Dedifferentiated amniotic fluid mesenchymal stem cell (primary cell): ENCODE results near the gene SH3BP5.

Experiments
- DNase-seq: peaks from one replicate; pipeline ENCODE4 v3.0.0-alpha.2; 2016; ENCODE audit errors: extremely low spot score

Gene SH3BP5

DNA sequence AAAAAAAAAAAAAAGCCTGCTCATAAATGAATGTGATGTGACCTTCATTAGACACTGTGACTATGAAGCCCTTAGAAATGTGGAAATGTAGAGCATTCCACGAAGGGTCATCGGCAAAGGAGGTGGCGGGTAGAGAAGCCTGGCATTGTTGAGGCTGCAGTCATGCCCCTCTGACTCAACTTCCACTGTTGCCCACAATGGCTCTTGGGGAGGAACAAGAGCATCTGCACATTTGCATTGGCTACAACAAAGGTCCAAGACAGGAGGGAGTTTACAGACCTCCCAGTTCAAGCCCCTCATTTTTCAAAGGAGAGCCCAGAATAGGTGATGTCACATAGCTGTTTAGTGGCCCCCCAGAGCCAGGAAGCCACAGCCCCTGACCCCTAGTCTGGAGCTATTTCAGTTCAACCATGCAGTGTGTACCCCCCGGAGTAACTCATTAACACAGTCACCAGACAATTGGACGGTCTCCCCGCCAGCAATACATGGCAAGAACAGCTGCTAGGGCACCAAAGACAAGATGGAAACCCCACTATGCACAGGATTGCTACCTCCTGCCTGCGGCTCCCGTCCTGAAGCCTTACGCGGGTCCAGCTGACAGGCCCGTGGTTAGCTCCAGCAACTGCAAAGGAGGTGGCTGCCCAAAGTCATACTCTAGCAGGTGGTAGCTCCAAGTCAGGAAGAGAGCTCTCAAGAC lies 56.2 kb downstream of the SH3BP5 start:
- no peak for DNase-seq

DNA sequence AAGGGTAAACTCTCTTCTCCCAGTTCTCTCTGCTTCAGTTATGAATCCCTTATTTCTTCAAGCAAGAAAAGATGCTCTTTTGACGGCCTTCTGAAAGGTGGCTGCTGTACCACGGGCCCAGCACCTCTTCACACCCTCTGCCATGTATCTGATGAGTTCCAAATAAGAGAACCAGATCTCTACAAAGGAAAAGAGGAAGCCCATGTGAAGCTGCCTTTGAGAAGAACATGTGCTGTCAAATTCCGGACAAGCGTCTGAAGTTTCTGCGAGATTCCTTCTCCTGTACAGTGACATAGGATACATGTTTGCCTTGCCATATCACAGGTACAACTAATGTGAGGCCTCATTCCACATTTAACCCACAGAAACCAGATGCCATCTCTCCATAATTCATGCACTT lies 59.2 kb downstream of the SH3BP5 start:
- no peak for DNase-seq

DNA sequence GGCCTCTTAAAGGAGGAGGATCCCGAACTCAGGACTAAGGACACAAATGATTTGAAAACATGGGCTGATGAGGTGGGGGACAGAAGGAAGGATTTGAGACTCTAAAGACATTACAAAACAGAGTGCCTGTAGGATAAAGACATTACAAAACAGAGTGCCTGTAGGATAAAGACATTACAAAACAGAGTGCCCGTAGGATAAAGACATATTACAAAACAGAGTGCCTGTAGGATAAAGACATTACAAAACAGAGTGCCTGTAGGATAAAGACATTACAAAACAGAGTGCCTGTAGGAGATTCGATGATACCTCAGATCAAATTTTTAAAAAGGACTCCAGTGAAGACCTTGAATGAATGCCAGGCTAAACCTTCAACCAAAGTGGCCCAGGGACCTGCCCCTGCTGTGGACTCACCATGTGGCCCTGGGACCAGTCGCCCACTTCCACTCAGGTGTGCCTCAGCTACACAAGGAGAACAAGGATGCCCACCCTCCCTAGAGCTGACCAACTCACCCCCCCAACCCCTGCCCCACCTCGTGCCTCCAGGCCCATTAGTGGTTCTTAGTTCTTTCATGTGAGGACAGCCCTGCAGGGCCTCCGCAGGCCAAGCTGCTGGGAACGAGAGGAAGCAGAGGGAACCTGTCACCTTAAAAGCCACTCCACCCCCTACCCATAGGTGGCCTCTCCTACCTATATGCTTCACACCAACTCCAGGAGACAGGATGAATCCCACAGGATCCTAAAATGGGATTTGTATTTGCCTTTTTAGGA lies 59.8 kb downstream of the SH3BP5 start:
- no peak for DNase-seq

DNA sequence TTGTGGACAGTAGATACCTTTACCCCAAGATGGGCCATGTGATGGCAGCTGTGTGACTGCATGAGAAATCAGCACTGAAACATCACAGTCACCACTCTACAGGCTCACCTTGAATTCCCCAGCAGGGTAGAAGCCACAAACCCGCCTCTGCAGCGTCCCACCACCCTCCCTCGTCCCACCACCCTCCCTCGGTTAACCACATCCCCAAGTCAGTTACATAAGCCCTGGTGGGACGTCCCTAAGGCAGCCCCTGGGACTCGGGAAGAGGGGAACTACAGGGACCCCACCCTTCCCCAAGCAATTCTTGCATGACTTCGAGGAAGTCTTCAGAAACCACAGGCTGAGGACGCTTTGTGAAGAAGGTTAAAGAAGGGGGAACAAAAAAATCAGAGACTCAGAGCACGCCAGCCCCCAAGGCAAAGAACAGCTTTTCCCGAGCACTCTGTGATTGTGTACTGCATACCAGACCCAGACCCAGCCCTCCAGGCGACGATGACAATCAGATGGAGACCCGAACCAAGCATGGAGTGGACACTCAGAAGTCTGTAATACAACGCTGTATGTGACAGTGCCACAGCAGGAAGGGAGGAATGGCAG lies 60.5 kb downstream of the SH3BP5 start:
- no peak for DNase-seq

DNA sequence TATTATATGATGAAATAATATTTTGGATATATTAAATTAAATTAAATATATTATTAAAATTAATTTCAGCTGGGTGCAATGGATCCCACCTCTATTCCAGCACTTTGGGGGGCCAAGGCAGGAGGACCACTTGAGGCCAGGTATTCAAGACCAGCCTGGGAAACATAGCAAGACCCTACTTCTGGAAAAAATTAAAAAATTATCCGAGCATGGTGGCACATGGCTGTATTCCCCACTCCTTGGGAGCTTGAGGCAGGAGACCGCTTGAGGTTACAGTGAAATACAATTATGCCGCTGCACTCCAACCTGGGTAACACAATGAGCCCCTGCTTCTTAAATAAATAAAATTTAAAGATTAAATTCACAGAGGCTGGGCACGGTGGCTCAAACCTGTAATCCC lies 61.4 kb downstream of the SH3BP5 start:
- DNase-seq = no peak

DNA sequence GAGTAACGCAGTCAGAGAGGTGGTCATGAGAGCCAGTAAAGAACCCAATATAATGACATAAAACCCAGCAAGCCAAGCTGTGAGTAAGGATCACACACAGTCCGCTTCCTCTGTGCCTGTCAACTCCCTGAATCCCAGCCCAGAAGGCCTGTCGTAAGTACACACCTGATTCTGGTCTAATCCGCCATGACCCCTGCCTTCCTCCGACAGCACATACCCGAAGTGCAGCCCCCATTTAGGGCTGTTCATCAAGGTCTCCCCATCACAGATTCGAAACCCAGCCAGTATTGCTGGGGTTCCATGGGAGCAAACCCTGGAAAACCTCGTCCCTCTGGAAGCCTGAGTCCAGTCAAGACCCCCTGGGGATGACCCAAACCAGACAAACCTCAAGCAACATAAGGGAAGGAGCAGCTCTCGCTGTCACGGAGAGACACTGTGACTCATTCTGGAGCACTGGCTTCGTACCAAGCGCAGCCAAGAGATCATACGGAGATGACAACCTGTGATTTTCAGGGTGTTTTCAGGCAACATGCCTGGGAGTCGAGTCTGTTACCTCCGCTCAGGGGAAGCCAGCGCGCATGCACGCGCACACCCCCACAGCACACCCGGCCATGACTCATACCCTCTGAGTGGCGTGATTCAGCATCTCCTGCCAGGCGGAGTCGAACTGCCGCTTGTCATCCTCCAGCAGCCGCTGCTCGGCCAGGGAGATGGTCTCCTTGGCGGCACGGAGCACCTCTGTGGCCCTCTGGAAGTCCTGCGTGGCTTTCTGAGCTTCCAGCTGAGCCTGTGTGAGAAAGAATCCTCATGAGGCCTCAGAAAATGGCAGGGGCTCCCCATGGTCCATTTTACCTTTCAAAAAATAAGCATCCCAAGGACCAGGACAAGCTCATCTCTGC lies 63.0 kb downstream of the SH3BP5 start:
- no peak for DNase-seq

DNA sequence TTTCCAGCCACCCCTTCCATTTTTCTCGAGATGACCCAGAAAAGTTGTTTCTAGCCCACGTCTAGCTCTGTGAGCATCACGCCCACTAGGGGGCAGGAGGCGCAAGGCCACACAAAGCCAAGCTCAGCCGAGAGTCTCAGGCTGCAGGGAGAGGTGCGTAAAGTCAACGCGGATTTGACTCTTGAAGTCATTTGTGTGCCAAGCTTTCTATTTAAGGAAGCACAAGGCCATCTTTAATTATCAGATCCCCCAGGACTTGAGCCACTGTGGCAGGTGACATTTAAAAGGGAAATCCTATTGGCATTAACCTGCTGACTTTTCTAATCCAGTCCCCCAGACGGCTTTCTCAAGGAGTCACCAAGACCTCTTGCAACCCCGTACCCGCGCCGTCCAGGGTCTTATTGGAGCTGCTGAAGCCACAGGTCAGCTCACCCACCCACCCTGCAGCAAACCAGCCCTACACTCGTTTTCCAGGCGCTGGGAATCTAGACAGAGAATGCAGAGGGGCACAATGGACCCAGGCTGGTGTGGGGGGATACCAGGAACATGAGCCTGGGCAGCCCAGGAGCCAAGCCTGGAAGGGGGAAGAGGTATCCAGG lies 64.3 kb downstream of the SH3BP5 start:
- DNase-seq = peak; percentile 83

DNA sequence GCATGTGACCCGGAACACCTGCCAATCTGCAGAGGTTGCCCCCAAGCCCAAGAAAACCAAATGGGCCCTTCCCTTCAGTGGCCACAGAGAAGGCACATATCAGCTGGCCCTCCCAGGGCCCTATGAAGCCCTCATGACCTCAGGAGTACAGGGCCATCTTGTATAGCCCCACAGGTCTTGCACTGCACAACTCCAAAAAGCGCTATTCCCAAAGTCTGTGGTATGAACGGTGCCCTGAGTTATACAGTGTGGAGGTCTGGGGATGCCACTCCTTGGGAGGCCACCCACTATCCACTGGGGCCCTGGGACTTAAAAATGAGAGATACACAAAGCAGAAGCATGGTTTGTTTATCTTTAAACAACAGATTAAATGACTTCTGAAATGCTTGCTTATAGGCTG lies 64.9 kb downstream of the SH3BP5 start:
- DNase-seq = no peak

DNA sequence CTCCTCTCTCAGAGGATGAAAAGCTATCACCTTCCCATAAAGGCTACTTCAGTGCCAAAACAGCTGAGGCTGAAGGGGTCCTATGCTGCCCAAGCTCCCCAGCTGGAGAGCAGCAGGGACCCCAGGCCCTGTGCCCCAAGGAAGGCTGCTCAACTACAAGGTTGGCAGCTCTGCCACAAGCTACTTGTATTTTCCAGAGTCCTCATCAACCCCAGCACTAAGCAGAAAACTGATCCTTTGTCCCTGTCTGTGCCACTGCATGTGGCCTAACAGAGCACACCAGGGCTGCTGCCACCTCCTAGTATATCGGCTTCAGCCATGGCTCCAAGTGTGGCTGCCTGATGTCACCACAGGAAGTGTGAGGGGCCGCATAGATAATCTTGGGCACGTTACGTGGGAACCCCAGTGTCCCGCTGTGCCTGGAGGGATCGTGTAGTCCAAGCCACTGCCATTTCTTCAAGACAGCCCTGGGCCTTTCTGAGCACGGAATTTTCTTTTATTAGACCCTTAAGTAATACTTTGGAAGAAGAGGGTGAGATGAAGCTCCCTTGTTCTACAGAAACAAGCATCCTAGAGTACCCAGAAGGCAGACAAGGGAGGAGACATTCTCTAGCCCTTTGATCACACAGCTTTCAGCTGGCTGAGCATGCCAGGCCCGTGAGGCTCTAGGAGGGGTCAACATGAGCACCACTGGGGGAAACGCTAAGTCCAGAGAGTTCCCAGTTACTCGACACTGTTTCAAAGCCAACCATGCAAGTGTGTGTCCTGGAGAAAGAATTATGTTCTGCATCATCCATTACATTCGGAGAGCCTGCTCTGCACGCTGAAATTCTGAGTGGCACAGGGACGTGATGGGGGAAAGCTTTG lies 65.6 kb downstream of the SH3BP5 start:
- DNase-seq = no peak

DNA sequence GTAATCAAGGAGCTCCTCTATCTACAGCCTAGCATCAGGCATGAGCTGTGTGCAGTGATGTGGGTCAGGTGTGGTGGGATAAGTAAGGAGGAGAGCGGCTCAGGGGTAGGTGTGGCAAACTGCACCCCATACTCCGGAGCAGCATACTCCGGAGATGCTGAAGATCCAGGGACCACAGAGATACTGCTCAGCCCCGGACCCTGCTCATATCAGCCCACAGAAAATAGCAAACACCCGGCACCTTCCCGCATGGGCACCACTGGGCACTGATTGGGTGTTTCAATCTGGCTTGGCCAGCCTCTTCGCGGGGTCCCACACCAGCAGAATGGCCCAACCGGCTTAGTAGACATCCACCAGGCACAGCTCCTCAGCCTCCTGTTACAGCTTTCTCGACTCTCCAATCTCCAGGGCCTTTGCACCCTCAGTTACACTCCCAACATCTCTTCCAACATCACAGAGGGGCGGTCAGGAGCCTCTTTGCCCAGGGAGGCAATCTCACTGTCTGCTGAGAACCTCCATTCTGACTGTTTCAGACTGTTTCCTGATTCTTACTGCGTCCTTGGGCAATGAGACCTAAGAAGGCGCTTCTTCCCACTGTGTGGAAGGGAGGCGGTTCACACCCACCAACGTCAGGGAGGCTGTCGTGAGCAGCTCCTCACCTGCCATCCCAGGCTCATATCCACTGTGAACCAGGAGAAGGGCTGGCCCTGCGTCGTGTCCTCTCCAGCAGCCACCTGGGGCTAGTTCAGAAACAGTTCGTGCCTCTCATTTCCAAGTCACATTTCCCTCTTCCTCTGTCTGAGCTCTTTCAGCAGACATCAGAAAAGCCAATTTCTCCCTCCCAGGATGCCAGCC lies 66.5 kb downstream of the SH3BP5 start:
- no peak for DNase-seq

DNA sequence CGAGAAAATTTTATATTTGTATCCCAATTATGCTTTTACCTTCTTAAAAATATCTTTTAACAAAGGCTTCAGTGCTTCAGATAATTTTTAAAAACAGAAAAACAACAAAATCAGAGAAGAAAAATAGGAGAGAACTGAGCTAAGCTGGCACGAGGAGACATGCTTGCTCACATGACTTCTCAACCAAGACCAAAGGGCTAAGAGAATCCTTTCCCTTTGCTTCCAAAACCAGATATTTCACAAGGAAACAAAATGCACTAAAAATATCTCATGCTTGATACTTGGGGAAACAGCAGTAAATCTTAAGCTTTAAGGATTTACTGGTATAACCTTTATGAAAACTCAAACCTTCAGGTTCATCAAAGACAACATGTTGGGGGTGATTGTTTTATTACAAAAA lies 67.9 kb downstream of the SH3BP5 start:
- DNase-seq = no peak

DNA sequence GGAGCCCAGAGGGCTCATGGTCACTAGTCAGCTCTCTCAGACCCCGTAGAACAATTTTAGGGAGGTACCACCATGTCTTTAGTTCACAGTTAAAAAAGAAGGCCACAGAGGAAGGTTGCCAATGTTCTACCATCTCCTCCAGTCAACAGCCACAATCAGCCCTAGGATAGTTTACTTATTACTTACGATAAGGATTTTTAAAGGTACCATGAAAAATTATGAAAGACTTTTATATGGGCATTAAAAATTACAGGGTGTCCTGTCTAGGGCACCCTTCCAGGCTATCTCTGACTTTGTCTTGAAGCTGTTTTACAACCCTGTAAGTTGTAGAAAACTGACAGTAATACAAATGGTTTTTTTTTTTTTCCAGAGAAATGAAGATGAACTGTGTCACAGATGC lies 68.5 kb downstream of the SH3BP5 start:
- no peak for DNase-seq

DNA sequence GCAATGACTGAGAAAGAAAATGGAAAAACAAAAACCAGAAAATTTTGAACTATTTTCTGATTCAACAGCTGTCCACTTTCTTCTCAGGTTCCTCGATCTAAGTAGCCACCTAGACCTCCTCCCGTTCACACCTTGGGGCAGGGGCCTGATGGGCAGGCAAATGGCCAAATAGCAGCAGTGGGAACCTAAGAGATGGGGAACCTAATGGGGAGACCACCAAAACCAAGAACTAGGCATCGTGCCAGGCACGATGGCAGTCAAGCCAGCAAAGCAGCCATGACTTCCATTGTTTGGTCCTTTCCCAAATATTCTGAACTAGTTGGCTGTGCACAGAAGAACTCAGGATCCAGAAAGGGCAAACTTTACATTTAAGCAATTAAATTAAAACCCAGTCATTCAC lies 69.3 kb downstream of the SH3BP5 start:
- no peak for DNase-seq

DNA sequence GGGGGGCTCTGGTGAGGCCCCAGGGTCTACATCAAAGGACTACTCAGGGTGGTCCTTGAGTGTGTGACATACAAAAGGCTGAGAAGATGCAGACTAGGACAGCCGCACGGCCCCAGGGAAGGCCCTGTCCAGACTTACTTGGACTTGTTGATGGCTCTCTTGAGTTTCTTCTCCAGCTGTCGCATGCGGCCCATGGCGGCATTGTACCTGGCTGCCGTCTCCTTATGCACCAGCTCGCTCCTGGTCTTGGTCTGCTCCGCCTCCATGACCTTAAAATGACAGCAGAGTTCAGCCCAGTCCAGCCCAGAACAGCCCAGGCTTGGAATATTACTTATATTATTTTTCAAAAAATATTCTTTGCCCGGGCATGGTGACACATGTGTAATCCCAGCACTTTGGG lies 70.4 kb downstream of the SH3BP5 start:
- DNase-seq = no peak

DNA sequence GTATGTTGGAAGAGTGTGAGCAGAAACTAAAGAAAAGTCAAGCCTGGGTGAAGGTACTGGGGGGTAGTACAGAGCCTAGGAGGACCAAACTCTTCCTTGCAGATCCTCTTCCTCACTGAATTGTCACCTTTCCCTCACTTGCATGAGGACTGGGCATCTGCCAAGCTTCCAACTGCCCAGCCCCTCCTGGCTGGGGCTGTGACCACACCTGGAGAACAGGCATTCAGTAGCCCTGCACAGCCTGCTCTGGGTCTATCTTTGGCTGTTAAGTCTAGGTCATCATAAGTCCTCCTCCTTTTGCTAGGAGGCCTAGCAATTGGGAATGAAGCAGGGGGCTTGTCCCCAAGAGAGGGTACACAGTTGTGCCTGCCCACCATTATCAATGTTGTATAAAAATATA lies 71.1 kb downstream of the SH3BP5 start:
- DNase-seq = no peak

DNA sequence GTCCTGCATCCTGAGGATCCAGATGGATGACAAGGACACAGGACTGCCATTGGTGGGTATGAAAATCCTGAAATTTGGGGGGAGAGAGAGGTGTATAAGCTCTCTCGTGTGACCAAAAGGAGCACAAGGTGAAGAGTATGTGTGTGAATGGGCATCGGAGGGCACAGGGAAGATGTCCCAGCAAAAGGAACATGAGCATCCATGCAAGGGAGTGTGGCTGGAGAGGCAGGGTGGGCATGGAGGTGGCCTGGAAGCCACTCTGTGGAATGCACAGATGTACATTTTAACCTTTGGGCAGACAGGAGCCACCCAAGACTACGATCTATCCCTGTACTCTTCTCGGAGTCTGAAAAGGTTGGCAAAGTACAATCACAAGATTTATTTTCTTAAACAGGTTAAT lies 71.9 kb downstream of the SH3BP5 start:
- no peak for DNase-seq

DNA sequence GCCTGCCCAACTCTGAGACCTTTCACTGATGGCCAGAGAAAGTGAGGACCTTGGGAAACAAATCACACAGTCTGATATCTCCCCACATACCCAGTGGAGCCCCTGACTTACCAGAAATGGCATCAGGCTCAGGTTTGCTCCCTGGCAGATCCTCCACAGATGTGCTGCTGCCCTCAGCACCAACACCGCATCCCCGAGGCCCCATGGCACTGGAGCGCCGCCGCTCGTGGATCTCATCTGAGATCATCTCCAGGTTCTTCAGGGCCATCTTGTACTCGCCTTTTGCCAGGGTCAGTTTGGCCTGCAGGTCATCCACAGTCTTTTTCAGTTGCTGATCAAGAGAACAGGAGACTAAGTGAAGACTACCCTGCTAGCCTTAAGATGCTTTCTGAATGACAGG lies 73.7 kb downstream of the SH3BP5 start:
- DNase-seq = no peak

DNA sequence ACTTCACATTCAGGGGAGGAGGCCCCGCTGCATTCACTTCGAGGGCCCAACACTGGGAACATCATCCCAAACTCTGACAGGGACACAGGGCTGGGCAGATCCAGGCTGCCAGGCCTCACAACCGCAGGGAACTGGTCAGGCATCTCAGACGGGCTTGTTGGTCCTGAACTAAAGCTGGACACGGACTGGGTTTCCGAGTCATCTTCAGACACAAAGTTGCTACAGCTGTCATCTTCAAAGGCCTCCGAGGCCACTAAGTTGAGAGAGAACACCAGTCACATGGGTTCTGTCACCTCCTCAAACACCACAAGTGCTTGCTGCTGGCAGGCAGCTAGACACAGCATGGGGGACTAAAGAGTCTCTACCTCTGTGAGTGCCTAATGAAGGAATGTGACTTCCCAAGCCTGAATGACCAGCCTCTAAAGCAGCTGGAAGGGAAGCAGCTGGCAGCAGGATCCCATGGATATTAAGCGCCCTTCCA lies 75.5 kb downstream of the SH3BP5 start:
- DNase-seq = no peak

DNA sequence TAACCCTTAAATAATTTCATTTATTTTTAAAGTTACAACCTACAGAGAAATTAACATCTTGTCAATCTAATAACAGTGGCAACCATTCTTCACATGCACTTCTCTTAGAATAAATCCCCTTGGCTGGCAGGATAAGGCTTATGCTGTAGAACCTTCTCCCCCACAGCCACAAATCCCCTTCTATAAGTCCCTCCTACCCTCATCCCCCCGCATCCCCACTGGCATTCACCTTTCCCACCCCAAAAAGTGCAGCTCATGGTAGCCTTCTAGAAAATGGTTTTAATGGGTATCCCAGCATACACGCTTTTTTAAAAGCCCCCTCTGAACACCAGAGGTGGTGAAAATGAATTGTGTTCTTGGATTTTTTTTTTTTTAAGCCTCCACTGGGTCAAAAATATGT lies 77.2 kb downstream of the SH3BP5 start:
- DNase-seq = no peak
